Stomach (tissue), 4 donors: ENCODE data around the gene GOLGA6A.

Source experiments
- POLR2A ChIP-seq, 4 donors: fragments of 450-650 bp; IDR thresholded peaks; one replicate each; pipeline ENCODE4 v1.6.1; 2016; ENCODE audit warnings: antibody characterized with exemption in 4 of 4, control low read depth in 2 of 4, mild to moderate bottlenecking in 1 of 4, moderate library complexity in 1 of 4
- TF ChIP-seq, protein P1 (sequence below), 7 experiments: fragments of 450-650 bp in 4 of 7; fragments of 200-600 bp in 3 of 7; sonication (generic) in 3 of 7; IDR thresholded peaks; one replicate each; pipeline ENCODE4 v1.5.1; 2016 to 2019; ENCODE audit warnings: antibody characterized with exemption in 7 of 7, control low read depth in 2 of 7, mild to moderate bottlenecking in 1 of 7

DNA sequence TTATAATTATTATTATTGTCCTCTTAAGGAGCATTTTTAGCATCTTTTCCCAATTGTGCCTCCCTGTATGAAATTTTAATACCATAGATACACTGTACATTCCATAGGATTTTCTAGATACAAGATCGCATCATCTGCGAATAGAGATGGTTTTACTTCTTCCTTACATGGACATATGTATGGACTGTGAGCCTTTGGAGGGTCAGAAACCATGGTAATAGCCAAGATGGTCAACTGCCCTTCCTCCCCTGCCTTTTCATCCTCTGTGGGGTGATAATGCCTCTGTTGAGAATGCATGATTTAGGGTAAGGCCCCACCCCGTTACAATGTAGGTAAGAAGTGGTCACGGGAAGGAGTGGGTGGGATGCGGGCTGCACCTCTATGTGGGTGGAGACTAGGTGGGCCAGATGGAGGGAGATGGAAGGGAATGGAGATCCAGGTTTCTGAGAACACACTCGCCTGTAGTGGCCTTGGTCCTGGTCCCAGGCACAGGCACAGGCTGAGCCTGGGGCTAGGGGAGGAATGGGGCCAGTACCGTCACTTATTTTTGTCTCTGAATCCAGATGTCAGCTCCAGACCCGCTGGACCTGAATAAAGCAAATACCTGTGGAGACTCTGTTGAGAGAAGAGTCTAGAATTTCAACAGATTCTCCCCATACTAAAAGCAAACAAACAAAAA, 31.7 kb downstream of the GOLGA6A start:
- TF ChIP-seq, protein P1, sequence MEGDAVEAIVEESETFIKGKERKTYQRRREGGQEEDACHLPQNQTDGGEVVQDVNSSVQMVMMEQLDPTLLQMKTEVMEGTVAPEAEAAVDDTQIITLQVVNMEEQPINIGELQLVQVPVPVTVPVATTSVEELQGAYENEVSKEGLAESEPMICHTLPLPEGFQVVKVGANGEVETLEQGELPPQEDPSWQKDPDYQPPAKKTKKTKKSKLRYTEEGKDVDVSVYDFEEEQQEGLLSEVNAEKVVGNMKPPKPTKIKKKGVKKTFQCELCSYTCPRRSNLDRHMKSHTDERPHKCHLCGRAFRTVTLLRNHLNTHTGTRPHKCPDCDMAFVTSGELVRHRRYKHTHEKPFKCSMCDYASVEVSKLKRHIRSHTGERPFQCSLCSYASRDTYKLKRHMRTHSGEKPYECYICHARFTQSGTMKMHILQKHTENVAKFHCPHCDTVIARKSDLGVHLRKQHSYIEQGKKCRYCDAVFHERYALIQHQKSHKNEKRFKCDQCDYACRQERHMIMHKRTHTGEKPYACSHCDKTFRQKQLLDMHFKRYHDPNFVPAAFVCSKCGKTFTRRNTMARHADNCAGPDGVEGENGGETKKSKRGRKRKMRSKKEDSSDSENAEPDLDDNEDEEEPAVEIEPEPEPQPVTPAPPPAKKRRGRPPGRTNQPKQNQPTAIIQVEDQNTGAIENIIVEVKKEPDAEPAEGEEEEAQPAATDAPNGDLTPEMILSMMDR (IDR thresholded peaks at IDR 0.05): no peak
- no peak for TF ChIP-seq POLR2A (IDR thresholded peaks at IDR 0.05)
